WI38 (cell line): Measurements from ENCODE around the gene MEGF6.
"Not testable (repeated sequence)": the region's sequence is repeated elsewhere in the genome, so short reads cannot be mapped to it uniquely, and the experiment has no call there.

Source experiments
- H3K4me3 ChIP-seq: 2 replicates; pipeline ENCODE4 v1.5.1; 2011; ENCODE audit warnings: low read depth, mild to moderate bottlenecking, control low read depth, low read length
- CTCF ChIP-seq: IDR thresholded peaks from 2 replicates; pipeline ENCODE4 v1.5.1; 2012; ENCODE audit warnings: low read depth, mild to moderate bottlenecking, control low read depth, low read length

The MEGF6 gene

GRCh38 chr1:3588395-3588794 lies 22.9 kb downstream of the MEGF6 start:
- TF ChIP-seq CTCF: no peak
- no peak overlapping the region for H3K4me3 ChIP-seq

GRCh38 chr1:3586986-3587759 lies 24.1 kb downstream of the MEGF6 start:
- H3K4me3 ChIP-seq: no peak overlapping the region
- no peak for TF ChIP-seq CTCF

- TF ChIP-seq CTCF: no peak
- H3K4me3 ChIP-seq: no peak overlapping the region
Measured at GRCh38 chr1:3585940-3586568, 25.3 kb downstream of the MEGF6 start.

GRCh38 chr1:3585353-3585868 lies 25.9 kb downstream of the MEGF6 start:
- not testable (repeated sequence) for H3K4me3 ChIP-seq

- no peak overlapping the region for H3K4me3 ChIP-seq
- TF ChIP-seq CTCF: no peak
Measured at GRCh38 chr1:3584915-3585314, 26.4 kb downstream of the MEGF6 start.

- H3K4me3 ChIP-seq: not testable (repeated sequence)
Measured at GRCh38 chr1:3583751-3584150, 27.6 kb downstream of the MEGF6 start.

GRCh38 chr1:3581296-3582036 lies 29.8 kb downstream of the MEGF6 start:
- H3K4me3 ChIP-seq: no peak overlapping the region
- TF ChIP-seq CTCF: no peak

GRCh38 chr1:3580231-3580630 lies 31.1 kb downstream of the MEGF6 start:
- H3K4me3 ChIP-seq: no peak overlapping the region
- TF ChIP-seq CTCF: no peak
